SH-SY5Y (cell line): ENCODE data around the gene CRTAC1.

ENCODE experiments used
- GATA2 ChIP-seq: IDR thresholded peaks from 2 replicates; pipeline ENCODE4 v1.6.1; 2011; ENCODE audit warnings: mild to moderate bottlenecking, low read depth, low read length
- GATA3 ChIP-seq: IDR thresholded peaks from 2 replicates; pipeline ENCODE4 v1.6.1; 2011; ENCODE audit warnings: low read depth, mild to moderate bottlenecking, low read length, moderate library complexity

GRCh38 chr10:97876402-97876801 lies 154.0 kb downstream of the CRTAC1 start:
- TF ChIP-seq GATA2 (no peak), GATA3 (no peak)
